Measurements from ENCODE around the gene LY6G5B.

LY6G5B gene, protein sequence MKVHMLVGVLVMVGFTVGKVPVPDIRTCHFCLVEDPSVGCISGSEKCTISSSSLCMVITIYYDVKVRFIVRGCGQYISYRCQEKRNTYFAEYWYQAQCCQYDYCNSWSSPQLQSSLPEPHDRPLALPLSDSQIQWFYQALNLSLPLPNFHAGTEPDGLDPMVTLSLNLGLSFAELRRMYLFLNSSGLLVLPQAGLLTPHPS

GRCh38 chr6:31669676-31670075 lies at the start of gene LY6G5B:
Gene LY6G5B (plus strand): TSS chr6:31669976. CDS start chr6:31670951, 975 bp downstream.
- no peak for DNase-seq (ENCODE audit: low spot score)

GRCh38 chr6:31620586-31621319 lies 49.0 kb upstream of the LY6G5B start, which contains the start of gene PRRC2A:
Gene PRRC2A (plus strand): TSS chr6:31620715. CDS start chr6:31622790, 2,075 bp downstream.
- no peak for DNase-seq (ENCODE audit: low spot score)

- DNase-seq (ENCODE audit: low spot score): no peak
Measured at GRCh38 chr6:31621320-31621939, 48.3 kb upstream of the LY6G5B start.

- no peak for DNase-seq (ENCODE audit: low spot score)
Measured at GRCh38 chr6:31621991-31622390, 47.8 kb upstream of the LY6G5B start.

GRCh38 chr6:31622684-31623091 lies 47.1 kb upstream of the LY6G5B start:
- no peak for DNase-seq (ENCODE audit: low spot score)

DNA sequence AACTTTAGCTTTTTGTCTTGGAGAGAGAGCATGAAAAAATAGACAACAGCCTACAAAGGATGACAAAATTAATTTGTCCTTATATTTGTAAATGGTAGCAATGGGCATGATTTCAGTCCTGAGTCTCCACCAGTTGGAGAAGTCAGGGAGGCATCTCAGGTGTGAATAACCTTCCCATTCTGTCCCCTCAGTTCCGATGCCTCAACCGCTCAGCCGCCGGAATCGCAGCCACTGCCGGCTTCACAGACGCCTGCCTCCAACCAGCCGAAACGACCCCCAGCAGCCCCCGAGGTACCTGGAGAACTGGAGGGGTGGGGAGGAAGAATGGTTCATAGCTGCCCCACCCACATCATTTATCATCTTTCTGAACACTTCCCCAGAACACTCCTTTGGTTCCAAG lies 45.7 kb upstream of the LY6G5B start:
- DNase-seq (ENCODE audit: low spot score): no peak

DNA sequence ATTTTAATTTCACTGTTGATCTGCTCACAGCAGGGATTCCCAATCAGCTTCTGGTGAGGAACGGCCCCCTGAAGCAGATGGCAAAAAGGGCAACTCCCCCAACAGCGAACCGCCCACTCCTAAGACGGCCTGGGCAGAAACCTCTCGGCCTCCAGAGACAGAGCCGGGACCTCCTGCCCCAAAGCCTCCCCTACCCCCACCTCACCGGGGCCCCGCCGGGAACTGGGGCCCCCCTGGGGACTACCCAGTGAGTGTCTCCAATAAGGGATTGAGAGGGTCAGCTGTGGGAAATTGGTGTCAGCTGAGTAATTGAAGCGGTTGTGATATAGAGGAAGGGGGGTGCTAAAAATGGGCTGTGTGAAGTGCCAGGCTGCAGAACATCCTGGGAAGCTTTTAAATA lies 42.8 kb upstream of the LY6G5B start:
- no peak for DNase-seq (ENCODE audit: low spot score)

DNA sequence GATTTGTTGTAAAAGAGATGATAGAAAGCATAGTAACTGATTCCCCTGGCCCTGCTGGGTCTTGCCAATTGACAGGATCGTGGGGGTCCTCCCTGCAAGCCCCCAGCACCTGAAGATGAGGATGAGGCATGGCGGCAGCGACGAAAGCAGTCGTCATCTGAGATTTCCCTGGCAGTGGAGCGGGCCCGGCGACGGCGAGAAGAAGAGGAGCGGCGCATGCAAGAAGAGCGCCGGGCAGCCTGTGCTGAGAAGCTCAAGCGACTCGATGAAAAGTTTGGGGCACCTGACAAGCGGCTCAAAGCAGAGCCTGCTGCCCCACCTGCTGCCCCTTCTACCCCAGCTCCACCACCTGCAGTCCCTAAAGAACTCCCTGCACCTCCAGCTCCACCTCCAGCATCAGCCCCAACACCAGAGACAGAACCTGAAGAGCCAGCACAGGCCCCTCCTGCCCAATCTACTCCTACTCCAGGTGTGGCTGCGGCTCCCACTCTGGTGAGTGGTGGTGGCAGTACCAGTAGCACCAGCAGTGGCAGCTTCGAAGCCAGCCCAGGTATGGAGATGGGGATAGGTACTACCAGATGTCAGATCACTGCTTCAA lies 42.0 kb upstream of the LY6G5B start:
- no peak for DNase-seq (ENCODE audit: low spot score)

DNA sequence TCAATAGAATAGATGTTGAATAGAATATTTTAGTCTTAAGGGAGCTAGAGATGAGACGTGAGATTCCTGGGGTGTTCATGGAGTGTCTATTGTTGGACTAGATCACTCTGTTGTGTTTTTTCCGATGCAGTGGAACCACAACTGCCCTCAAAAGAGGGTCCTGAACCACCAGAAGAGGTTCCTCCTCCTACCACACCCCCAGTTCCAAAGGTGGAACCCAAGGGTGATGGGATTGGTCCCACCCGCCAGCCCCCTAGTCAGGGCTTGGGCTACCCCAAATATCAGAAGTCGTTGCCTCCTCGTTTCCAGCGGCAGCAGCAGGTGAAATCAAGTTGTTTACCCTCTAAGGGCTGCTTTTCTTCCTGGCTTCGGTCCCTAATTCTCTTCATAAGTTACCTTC lies 40.8 kb upstream of the LY6G5B start:
- DNase-seq (ENCODE audit: low spot score): no peak

- DNase-seq (ENCODE audit: low spot score): no peak
Measured at GRCh38 chr6:31630177-31630934, 39.4 kb upstream of the LY6G5B start.

GRCh38 chr6:31631209-31631608 lies 38.6 kb upstream of the LY6G5B start:
- no peak for DNase-seq (ENCODE audit: low spot score)

- DNase-seq (ENCODE audit: low spot score): no peak
Measured at GRCh38 chr6:31631681-31632278, 38.0 kb upstream of the LY6G5B start.

DNA sequence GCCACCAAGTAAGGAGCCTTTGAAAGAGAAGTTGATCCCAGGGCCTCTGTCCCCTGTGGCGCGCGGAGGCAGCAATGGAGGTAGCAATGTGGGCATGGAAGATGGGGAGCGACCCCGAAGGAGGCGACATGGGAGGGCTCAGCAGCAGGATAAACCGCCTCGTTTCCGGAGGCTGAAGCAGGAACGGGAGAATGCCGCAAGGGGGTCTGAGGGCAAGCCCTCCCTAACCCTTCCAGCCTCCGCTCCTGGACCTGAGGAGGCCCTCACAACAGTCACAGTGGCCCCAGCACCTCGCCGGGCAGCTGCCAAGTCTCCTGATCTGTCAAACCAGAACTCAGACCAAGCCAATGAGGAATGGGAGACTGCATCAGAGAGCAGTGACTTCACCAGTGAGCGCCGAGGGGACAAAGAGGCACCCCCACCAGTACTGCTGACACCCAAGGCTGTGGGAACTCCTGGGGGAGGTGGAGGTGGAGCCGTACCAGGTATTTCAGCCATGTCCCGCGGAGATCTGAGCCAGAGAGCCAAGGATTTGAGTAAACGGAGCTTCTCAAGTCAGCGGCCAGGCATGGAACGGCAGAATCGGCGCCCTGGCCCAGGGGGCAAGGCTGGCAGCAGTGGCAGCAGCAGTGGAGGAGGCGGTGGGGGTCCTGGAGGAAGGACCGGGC lies 37.4 kb upstream of the LY6G5B start:
- DNase-seq (ENCODE audit: low spot score): no peak

GRCh38 chr6:31633447-31633846 lies 36.3 kb upstream of the LY6G5B start:
- DNase-seq (ENCODE audit: low spot score): no peak

GRCh38 chr6:31634131-31634530 lies 35.6 kb upstream of the LY6G5B start:
- DNase-seq (ENCODE audit: low spot score): no peak

- no peak for DNase-seq (ENCODE audit: low spot score)
Measured at GRCh38 chr6:31634969-31635575, 34.7 kb upstream of the LY6G5B start.

DNA sequence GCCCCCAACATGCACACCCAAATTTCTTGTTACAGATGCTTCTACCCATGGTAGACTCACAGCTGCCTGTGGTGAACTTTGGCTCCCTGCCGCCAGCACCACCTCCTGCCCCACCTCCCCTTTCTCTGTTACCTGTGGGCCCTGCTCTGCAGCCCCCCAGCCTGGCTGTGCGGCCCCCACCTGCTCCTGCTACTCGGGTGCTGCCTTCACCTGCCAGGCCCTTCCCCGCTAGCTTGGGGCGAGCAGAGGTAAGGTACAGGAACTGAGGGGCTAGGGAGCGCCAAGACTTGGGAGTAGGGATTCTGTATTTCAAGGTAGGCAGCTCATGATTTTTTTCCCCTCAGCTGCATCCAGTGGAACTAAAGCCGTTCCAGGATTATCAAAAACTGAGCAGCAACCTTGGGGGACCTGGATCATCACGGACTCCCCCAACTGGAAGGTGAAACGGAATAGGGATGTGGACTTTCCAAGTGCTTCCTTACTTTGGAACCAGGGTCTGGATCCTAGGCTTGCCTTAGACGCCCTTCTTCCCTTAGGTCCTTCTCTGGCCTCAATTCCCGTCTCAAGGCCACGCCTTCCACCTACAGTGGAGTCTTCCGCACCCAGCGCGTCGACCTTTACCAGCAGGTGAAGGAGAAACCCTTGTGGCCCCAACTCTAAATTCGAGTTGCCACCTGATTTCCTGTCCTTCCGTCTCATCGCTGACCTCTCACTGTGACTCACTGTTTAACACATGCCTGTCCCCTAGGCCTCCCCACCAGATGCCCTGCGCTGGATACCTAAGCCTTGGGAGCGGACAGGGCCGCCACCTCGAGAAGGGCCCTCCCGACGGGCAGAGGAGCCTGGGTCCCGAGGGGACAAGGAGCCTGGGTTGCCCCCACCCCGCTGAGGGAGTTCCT lies 32.8 kb upstream of the LY6G5B start:
- DNase-seq (ENCODE audit: low spot score): no peak

DNA sequence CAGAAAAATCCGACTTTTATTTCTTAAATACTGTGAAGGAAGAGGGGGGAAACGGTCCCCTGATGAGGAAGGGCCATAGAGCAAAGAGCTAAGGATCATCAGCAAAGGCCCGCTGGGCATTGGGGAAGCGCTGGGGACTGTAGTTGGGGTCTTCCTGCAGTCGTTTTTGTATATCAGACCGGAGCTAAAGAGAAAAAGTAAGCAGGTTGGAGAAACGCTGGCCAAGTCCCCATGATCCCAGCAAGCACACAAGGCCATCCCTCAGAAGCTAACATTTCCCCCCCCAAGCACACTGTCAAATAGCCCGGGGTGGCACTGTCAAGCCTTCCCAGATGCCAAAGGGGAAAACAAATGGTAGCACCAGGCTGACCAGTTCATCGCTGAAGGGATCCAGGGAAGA lies 30.7 kb upstream of the LY6G5B start:
- no peak for DNase-seq (ENCODE audit: low spot score)

- DNase-seq (ENCODE audit: low spot score): no peak
Measured at GRCh38 chr6:31639449-31639861, 30.3 kb upstream of the LY6G5B start.

GRCh38 chr6:31640612-31641011 lies 29.2 kb upstream of the LY6G5B start:
- no peak for DNase-seq (ENCODE audit: low spot score)
